ENCODE measurements around the gene PEX16.

DNA sequence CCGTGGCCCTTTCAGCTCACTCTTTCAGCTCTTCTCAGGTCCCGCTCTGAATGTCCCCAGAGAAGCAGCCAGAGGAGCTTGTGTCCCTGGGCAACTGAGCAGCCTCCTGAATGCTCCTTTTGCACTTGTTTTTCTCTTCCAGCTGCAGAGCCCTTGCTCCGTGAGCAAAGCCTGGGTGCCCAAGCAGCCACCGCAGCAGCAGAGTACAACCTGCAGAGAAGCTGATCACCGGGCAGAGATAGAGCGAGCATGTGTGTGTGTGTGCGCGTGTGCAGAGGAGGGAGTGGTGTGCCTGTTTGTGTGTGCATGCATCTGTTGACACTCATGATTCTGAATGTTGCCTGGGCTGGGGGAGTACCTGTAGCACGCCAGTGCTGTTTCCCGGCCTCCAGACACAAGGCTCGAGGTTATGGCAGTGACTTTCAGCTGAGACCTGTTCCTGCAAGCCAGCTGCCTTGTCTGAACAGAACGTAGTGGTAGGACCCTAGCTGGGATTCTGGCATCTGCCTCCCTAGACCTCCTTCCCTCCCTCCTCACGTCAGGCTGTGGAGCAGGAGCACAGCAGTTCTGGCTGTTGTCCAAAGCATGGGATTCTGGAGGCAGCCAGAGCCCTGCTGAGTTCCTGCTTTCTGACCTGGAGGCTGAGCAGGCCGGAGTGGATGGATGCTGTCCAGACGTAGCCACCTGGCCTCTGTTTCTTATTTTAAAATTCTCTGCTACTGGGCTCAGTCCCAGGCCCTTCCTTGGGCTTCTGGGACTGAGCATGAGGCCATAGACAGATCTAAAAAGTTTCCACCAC lies 36.7 kb downstream of the PEX16 start:
- TF ChIP-seq, protein P1, sequence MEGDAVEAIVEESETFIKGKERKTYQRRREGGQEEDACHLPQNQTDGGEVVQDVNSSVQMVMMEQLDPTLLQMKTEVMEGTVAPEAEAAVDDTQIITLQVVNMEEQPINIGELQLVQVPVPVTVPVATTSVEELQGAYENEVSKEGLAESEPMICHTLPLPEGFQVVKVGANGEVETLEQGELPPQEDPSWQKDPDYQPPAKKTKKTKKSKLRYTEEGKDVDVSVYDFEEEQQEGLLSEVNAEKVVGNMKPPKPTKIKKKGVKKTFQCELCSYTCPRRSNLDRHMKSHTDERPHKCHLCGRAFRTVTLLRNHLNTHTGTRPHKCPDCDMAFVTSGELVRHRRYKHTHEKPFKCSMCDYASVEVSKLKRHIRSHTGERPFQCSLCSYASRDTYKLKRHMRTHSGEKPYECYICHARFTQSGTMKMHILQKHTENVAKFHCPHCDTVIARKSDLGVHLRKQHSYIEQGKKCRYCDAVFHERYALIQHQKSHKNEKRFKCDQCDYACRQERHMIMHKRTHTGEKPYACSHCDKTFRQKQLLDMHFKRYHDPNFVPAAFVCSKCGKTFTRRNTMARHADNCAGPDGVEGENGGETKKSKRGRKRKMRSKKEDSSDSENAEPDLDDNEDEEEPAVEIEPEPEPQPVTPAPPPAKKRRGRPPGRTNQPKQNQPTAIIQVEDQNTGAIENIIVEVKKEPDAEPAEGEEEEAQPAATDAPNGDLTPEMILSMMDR (IDR thresholded peaks at IDR 0.05) = no peak
- TF ChIP-seq POLR2A (IDR thresholded peaks at IDR 0.05) = no peak

Data from heart left ventricle (tissue), 13 donors.